GM18508 (cell line): ENCODE measurements around the gene RAB6A.
A peak's percentile ranks its signal among the peaks of the same experiment; 100 is the strongest.
"Not testable (repeated sequence)": the region's sequence is repeated elsewhere in the genome, so short reads cannot be mapped to it uniquely, and the experiment has no call there.

Experiments used
- ATAC-seq: cut with Tn5 transposase; IDR thresholded peaks from one replicate; pipeline ENCODE4 v1.9.1; 2021; ENCODE audit warnings: moderate number of reproducible peaks; ENCODE audit not compliant: insufficient read depth, unreplicated experiment

The RAB6A gene

GRCh38 chr11:73760679-73761402 lies at the start of gene RAB6A:
Gene RAB6A, minus strand, starts transcription at chr11:73761074. Its CDS starts 439 bp downstream, at chr11:73760635.
- peak; percentile 80 for ATAC-seq

GRCh38 chr11:73810637-73811036 lies 49.8 kb upstream of the RAB6A start:
- ATAC-seq = no peak

- ATAC-seq = no peak
Observed at GRCh38 chr11:73808052-73808451, 47.2 kb upstream of the RAB6A start.

GRCh38 chr11:73804712-73805111 lies 43.8 kb upstream of the RAB6A start:
- ATAC-seq = no peak

GRCh38 chr11:73801136-73801535 lies 40.3 kb upstream of the RAB6A start:
- ATAC-seq = no peak

GRCh38 chr11:73800276-73800806 lies 39.5 kb upstream of the RAB6A start:
- ATAC-seq = no peak

GRCh38 chr11:73797457-73797856 lies 36.6 kb upstream of the RAB6A start:
- no peak for ATAC-seq

GRCh38 chr11:73795925-73796632 lies 35.2 kb upstream of the RAB6A start:
- no peak for ATAC-seq

- ATAC-seq = no peak
Observed at GRCh38 chr11:73792584-73792983, 31.7 kb upstream of the RAB6A start.

- ATAC-seq = no peak
Observed at GRCh38 chr11:73789279-73789670, 28.4 kb upstream of the RAB6A start.

- ATAC-seq = peak; percentile 53
Observed at GRCh38 chr11:73787643-73788558, 27.0 kb upstream of the RAB6A start, which contains the start of gene MRPL48. Gene MRPL48, plus strand, starts transcription at chr11:73787874. Its CDS starts 98 bp downstream, at chr11:73787972.

GRCh38 chr11:73787051-73787642 lies 26.3 kb upstream of the RAB6A start:
- no peak for ATAC-seq

GRCh38 chr11:73785467-73785866 lies 24.6 kb upstream of the RAB6A start:
- ATAC-seq = not testable (repeated sequence)

GRCh38 chr11:73784734-73785133 lies 23.9 kb upstream of the RAB6A start:
- no peak for ATAC-seq

- no peak for ATAC-seq
Observed at GRCh38 chr11:73784080-73784634, 23.3 kb upstream of the RAB6A start.

- no peak for ATAC-seq
Observed at GRCh38 chr11:73783483-73784020, 22.7 kb upstream of the RAB6A start.

GRCh38 chr11:73781303-73781702 lies 20.4 kb upstream of the RAB6A start:
- ATAC-seq = no peak

GRCh38 chr11:73779084-73779902 lies 18.4 kb upstream of the RAB6A start:
- peak; percentile 86 for ATAC-seq

- not testable (repeated sequence) for ATAC-seq
Observed at GRCh38 chr11:73770811-73771210, 9.9 kb upstream of the RAB6A start.
